ENCODE measurements around the gene HOXB5.

The HOXB5 gene

DNA sequence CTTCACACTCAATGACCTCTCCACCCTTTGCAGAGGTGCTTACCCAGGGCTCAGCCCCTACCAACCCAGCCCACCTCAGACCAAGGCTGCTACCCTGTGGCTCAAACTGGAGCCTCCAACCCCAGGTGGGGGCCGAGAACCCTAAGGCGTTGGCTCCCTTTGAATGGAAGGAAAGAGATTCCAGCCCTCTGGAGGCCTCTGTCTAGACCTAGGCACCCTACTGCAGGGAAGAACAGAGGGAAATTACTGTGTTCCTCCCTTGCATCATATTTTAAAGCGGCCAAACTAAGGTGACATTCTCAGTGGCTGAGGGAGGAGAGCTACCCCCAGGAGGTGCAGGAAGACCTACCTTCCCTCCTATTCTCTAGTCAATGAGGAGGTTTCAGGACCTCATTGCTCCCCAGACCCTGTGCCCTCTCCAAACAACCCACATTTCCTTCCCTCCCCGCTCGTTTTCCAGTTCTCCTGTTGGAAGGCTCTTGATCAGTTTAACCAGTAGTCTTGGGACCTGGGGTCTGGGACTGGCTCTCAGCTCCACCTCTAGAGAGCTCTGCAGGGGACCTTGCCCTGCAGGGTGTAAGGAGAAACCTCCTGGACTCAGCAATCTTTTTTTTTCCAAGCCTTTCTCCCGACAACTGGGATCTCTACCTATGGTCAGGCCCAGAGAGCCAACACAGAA, 27.0 kb upstream of the HOXB5 start:
- TF ChIP-seq POLR2AphosphoS5 (IDR thresholded peaks at IDR 0.05; ENCODE audit: low read depth, low read length) (no peak), REST (IDR thresholded peaks at IDR 0.05; ENCODE audit: insufficient read depth in 1 of 2, low read depth in 2 of 2, low read length in 2 of 2) (no peak), TAF1 (IDR thresholded peaks at IDR 0.05; ENCODE audit: borderline replicate concordance, insufficient read depth, low read length) (no peak), SIN3A (IDR thresholded peaks at IDR 0.05; ENCODE audit: borderline replicate concordance, insufficient read depth, low read length) (no peak), FOXP2 (optimal IDR thresholded peaks at IDR 0.05; ENCODE audit: borderline replicate concordance, extremely low read depth, extremely low read length, insufficient read depth) (no peak)

GRCh38 chr17:48619826-48620449, 26.4 kb upstream of the HOXB5 start:
- TF ChIP-seq SIN3A (IDR thresholded peaks at IDR 0.05; ENCODE audit: borderline replicate concordance, insufficient read depth, low read length), result no peak
- no peak for TF ChIP-seq FOXP2 (optimal IDR thresholded peaks at IDR 0.05; ENCODE audit: borderline replicate concordance, extremely low read depth, extremely low read length, insufficient read depth)
- TF ChIP-seq REST (IDR thresholded peaks at IDR 0.05; ENCODE audit: insufficient read depth in 1 of 2, low read depth in 2 of 2, low read length in 2 of 2), result no peak
- TF ChIP-seq POLR2AphosphoS5 (IDR thresholded peaks at IDR 0.05; ENCODE audit: low read depth, low read length), result no peak
- no peak for TF ChIP-seq TAF1 (IDR thresholded peaks at IDR 0.05; ENCODE audit: borderline replicate concordance, insufficient read depth, low read length)

GRCh38 chr17:48618256-48618896, 24.8 kb upstream of the HOXB5 start:
- no peak for TF ChIP-seq FOXP2 (optimal IDR thresholded peaks at IDR 0.05; ENCODE audit: borderline replicate concordance, extremely low read depth, extremely low read length, insufficient read depth)
- no peak for TF ChIP-seq REST (IDR thresholded peaks at IDR 0.05; ENCODE audit: insufficient read depth in 1 of 2, low read depth in 2 of 2, low read length in 2 of 2)
- TF ChIP-seq SIN3A (IDR thresholded peaks at IDR 0.05; ENCODE audit: borderline replicate concordance, insufficient read depth, low read length), result no peak
- no peak for TF ChIP-seq TAF1 (IDR thresholded peaks at IDR 0.05; ENCODE audit: borderline replicate concordance, insufficient read depth, low read length)
- no peak for TF ChIP-seq POLR2AphosphoS5 (IDR thresholded peaks at IDR 0.05; ENCODE audit: low read depth, low read length)

GRCh38 chr17:48617471-48618255, 24.1 kb upstream of the HOXB5 start:
- no peak for TF ChIP-seq POLR2AphosphoS5 (IDR thresholded peaks at IDR 0.05; ENCODE audit: low read depth, low read length)
- no peak for TF ChIP-seq SIN3A (IDR thresholded peaks at IDR 0.05; ENCODE audit: borderline replicate concordance, insufficient read depth, low read length)
- no peak for TF ChIP-seq FOXP2 (optimal IDR thresholded peaks at IDR 0.05; ENCODE audit: borderline replicate concordance, extremely low read depth, extremely low read length, insufficient read depth)
- TF ChIP-seq REST (IDR thresholded peaks at IDR 0.05; ENCODE audit: insufficient read depth in 1 of 2, low read depth in 2 of 2, low read length in 2 of 2), result no peak
- TF ChIP-seq TAF1 (IDR thresholded peaks at IDR 0.05; ENCODE audit: borderline replicate concordance, insufficient read depth, low read length), result no peak

Data from PFSK-1 (cell line).